Measurements from ENCODE around the gene RAB4B.

DNA sequence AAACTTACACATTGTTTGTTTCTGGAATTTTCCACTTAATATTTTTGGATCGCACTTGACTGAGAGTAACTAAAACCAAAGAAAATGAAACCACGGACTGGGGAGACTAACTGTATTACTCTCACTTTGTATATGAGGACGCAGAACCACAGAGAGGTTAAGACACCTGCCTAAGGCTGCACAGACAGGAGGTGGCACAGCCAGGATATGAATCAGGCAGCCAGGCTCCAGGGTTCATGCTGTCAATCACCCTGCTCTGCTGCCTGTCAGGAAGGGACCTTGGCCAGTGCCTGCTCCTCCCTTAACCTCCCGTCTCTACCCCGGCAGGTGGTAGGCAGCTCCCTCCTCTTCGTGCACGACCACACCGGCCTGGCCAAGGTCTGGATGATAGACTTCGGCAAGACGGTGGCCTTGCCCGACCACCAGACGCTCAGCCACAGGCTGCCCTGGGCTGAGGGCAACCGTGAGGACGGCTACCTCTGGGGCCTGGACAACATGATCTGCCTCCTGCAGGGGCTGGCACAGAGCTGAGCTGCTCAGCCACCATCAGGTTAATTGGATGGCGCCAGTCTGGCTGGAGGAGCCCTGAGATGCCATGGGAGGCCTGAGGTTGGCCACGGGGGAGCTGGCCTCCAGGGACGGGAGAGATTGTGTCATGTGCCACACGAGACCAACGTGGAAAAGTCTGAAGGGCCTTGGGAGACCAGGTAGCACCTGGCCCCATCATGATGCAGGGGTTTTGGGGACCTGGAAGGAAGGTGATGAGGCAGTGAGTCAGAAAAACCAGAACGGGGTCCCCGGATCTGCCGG is 38.8 kb upstream of the RAB4B start:
- TF ChIP-seq POLR2AphosphoS5 (IDR thresholded peaks at IDR 0.05): no peak
- TF ChIP-seq POLR2A (IDR thresholded peaks at IDR 0.05; ENCODE audit: low read depth): no peak
- TF ChIP-seq, protein P1, sequence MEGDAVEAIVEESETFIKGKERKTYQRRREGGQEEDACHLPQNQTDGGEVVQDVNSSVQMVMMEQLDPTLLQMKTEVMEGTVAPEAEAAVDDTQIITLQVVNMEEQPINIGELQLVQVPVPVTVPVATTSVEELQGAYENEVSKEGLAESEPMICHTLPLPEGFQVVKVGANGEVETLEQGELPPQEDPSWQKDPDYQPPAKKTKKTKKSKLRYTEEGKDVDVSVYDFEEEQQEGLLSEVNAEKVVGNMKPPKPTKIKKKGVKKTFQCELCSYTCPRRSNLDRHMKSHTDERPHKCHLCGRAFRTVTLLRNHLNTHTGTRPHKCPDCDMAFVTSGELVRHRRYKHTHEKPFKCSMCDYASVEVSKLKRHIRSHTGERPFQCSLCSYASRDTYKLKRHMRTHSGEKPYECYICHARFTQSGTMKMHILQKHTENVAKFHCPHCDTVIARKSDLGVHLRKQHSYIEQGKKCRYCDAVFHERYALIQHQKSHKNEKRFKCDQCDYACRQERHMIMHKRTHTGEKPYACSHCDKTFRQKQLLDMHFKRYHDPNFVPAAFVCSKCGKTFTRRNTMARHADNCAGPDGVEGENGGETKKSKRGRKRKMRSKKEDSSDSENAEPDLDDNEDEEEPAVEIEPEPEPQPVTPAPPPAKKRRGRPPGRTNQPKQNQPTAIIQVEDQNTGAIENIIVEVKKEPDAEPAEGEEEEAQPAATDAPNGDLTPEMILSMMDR (IDR thresholded peaks at IDR 0.05): no peak

All from esophagus muscularis mucosa (tissue), 3 donors.